GM19463 (cell line): Measurements from ENCODE around the gene MARK3.
A peak's percentile ranks its signal among the peaks of the same experiment; 100 is the strongest.

ENCODE experiments used
- ATAC-seq: cut with Tn5 transposase; IDR thresholded peaks from one replicate; pipeline ENCODE4 v1.9.1; 2021; ENCODE audit warnings: mild to moderate bottlenecking, moderate library complexity; ENCODE audit not compliant: unreplicated experiment

The MARK3 gene

DNA sequence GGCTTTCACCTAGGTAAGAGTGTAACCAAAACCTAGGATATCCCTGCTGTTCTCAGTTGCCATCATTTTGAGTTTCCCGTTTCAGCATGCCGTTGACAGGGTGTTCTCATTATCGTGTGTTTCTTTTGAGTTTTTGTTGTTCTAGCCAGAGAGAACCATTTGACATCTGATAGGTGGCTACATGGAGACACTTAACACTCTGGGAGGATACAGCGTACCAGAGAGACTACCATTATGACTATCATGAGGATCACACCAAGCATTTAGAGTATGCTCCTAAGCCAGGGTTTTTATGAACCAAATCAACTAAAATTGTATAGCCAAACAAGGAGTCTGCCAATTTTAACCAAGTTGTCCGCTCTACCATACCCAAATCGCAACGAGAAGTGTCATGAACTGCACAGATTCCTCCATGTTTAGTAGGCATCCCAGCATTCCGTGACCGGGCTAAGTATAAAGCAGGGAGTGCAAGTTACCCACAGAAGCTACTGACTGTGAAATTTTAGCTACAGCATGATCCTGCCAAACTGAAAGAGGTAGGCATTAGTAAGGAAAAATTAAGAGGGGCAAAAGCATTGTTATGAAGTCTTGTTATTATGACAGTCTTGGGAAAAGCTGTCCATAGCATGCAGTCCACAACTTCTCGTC, 48.8 kb downstream of the MARK3 start:
- no peak for ATAC-seq

DNA sequence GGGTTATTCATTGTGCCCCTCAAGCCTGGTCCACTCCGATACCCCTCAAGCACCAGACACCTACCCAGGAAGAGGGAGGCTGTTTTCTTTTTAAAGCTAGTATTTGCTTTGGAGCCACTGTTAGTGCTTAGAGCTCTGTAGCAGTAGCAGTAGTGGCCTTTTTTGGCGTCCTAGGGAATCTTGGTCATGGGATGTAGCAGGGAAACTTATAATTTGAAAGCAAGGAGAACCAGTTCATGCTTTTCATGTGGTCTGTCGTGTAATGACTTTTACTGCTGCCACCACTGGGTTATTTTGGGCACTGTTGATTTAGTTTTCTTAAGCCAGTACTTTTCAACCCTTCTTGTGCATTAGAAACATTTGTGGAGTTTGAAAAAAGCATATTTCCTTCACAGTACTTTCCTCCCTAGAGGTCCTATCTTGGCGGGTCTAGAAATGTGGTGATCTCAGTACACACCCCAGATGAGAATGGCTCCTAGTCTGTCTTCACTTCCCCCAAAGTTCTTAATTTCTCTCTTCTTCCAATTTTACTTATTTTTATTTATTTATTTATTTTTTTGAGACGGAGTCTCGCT, 49.7 kb downstream of the MARK3 start:
- no peak for ATAC-seq

DNA sequence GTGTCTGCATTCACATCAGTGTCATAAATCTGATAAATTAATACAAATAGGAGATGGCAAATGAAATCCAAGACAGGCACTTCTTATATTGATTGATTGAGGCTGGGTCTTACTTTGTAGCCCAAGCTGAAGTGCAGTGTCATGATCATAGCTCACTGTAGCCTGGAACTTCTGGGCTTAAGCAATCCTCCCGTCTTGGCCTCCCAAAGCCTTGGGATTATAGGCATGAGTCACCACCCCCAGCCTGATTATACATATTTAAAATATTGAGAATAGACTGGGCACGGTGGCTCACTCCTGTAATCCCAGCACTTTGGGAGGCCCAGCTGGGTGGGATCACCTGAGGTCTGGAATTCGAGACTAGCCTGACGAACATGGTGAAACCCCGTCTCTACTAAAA, 51.3 kb downstream of the MARK3 start:
- ATAC-seq = no peak

DNA sequence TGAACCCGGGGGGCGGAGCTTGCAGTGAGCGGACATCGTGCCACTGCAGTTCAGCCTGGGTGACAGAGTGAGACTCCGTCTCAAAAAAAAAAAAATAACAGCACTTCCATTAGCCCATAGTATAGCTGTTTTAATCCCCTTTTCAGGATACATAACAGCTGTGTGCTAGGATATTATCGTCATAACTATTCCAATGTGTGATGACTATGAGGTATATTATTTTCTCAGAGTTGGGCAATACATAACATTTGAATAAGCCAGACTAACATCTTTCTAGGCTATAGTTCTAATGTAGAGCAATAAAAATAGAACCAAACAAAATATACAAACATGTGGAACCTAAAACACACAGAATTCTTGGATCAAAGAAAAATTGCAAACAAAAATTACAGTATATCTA, 57.1 kb downstream of the MARK3 start:
- ATAC-seq = no peak

DNA sequence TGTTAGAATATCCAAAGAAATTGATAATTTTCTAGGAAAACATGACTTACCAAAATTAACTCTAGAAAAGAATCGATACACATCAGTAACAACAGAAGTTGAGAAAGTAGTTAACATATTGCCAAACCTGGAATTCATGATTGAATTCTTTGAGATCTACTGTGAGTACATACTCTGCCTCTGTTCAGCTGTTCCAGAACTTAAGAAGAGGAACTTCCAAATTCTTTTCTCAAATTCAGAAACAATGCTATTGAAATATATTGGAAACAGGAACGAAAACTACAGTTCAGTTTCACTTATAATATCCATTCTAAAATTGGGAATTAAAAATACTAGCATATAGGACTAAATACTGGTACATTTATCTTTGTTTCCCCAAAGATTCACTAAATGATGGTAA, 57.9 kb downstream of the MARK3 start:
- ATAC-seq = no peak

DNA sequence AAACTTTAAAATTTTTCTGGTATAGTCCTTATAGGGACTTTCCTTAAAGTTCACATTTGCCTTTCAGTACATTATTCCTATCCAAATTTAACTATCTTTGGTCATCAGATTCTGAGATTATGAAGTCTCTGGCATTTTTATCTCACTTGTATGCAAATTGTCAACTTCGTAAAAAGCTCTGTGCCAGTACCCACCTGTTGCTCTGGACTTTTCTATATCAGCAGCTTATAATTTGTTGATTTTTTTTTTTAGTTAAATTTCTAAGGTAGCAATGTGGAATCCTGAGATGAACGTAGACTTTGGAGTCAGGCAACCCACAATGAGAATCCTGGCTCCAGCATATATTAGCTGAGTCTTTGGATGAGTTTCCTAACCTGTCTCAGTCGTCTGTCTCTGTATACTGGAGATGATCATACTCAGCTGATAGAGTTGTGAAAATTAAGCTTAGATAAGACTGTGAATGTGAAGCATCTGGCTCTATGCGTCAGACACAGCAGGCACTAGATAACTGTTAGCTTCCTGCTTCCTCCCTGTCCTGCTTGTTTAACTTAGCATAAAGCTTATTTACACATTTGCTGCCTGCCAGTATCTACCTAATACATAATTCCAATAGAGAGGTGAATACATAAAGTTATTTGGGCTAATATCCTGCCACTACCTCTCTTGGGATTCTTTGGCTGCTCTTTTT, 59.8 kb downstream of the MARK3 start:
- ATAC-seq = no peak

DNA sequence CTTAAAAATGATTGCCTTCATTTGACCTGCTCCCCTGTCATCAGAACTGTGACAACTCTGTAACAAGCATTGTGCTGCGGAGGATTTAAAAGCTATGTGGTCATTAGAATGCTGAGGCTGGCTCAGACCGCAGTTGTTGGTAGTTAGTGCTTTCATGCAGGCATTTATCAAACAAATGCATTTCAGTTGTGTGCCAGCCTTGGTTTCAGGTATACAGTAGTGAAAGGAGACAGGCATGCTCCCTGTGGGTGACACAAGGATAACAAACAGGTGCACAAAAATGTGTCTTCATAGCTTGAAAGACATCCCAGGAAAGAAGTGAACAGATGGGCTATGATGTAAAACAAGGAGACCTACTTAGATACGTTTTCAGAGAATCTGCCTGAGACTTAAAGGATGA, 60.6 kb downstream of the MARK3 start:
- no peak for ATAC-seq

DNA sequence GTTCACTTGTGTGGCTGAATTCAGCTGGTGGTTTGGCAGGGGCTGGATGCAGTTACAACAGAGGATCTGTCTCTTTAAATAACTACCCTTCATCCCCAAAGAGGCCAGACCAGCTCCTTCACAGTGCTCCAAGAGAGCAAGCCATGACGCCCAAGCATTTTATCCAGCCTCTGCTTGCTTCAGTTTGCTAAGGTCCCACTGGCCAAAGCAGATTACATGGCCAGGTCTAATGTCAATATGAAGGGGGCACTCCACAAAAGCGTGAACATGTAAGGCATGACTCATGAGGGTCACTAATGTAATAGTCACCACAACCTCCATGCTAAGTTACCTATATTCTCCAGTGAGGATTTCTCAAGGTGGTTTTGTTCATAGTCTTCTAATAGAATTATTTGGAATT, 62.9 kb downstream of the MARK3 start:
- no peak for ATAC-seq

DNA sequence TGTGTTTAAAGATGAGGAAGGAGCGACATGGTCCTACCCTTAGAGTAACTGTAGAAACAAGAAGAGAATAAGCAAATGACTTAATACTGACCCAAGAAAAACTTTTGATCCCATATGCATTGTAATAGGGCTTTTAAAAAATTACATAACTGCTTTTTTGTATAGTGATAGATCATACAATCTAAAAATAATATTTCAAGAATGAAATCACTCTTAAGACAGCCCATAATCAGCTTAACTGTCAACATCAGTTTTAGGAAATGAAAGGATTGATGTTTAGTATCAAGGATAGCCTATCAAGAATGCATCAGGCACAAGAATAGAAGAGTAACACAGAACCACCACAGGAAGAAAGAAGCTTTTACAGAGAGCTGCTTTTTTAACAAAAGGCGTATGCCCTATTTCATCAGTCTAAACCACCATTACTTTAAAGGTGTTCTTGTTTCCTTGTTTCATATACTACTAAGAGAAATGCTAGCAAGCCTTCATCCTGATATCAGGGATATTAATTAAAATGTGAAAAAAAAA, 64.5 kb downstream of the MARK3 start:
- ATAC-seq = no peak

DNA sequence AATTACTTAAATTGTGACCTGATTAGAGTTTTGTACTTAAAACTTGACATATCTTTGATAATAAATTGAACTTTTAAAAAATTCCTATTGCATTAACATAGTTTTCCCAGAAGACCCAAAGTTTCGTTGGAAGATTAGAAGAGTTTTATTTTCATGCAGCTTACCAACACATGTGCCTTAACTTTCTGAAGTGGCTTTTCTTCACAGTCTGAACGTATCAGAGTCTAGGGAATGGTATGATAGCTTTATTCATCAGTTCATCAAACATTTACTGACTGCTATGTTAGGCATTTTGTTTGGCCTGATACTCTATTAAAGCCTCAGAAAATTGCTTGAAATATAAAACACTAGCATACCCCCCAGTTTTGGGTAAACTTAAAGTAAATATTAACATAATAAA, 65.2 kb downstream of the MARK3 start:
- no peak for ATAC-seq

DNA sequence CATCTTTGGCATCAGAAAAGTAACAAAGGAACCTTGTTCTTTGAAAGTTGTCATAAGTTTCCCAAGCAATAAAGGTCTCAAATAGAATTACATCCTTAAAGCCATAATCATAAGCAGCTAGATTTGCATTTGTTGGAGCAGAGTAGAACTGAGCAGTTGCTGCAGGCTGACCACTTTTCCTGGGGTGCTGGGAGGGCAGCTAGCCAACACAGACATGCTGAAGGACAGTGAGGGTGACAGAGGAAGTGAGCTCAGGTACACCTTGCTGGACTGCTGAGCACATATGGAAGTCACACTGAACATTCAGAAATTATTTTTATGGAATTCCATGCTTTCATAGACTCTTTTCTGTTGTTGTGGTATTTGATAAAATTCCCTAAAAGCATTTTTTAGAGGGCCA, 66.2 kb downstream of the MARK3 start:
- ATAC-seq = no peak

DNA sequence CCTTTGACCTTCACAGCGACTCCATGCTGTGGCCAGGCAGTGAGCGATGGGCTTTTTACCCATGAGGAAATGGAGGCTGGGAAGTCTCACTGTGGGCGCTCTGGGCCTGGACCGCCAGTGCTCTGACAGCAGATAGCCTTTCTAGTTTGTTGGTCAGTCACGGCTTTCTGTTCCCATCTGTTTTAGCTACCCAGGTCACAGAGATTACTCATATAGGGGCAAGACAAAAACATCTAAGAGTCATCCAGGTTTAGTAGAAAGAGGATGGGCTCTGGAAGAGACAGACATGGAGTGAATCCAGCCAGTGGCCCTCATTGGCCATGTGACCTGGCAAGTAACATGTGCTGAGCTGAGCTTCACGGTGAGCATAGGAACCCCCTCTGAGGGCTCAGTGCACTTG, 68.6 kb downstream of the MARK3 start:
- ATAC-seq = no peak

DNA sequence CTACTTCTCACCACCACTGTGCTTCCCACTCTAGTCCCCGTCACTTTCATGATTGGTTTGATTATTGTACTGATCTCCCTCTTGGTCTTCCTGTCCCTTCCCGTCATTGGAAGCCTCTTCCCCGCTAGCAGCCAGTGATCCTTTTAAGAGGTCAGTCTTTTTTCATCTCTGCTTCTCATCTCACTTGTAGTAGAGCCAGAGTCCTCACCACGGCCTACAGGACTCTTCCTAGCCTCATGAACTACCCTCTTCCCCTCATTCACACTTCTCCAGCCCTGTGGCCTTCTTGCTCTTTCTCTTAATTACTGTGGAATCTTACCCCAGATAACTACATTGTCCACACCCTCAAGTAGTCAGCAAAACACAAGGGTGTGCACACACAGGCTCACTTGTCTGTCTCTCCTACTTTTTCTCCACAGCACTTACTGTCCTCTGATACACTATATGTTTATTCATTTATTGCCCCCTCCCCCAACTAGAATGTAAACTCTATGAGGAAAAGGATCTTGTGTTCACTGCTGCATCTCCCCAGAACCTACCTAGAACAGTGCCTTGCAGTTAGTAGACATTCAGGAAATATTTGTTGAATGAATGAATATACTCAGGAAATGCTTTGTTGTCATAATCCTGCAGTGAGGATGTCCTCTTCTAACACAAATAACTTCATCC, 71.1 kb downstream of the MARK3 start:
- no peak for ATAC-seq

DNA sequence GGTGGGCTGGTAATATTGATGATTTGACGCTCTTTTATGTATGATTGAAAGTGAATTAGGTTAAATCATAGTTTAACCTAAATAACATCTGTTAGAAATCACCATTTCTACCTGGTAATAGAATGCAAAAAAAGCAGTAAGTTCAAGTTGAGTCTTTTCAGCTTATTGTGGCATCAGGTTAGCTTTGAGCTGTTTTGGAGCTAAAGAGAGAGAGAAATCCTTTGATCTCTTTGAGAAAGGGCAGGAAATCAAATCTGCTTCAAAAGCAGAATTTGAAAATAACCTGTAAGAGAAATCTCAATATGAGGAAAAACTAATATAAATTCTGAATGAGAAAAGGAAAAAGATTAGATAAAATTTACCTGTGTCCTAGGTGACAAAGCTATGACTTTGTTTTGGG, 75.2 kb downstream of the MARK3 start:
- ATAC-seq = no peak

DNA sequence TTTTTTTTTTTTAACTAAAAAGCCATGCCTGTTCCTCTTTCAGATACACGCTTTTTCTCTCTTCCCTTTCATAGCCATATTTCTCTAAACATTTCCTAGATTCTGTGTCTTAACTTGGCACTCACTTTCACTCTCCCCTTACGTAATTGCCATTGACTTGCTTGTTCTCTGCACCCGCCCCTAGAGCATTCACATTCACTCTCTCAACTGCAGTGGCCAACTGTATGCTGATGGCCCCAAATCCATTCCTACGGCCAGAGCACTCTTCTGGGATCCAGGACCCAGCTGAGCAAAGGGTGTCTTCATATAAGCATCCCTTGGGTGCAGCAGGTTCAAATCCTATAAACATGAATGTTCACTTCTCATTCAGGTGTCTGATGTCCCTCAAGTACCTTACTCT, 77.9 kb downstream of the MARK3 start:
- no peak for ATAC-seq

DNA sequence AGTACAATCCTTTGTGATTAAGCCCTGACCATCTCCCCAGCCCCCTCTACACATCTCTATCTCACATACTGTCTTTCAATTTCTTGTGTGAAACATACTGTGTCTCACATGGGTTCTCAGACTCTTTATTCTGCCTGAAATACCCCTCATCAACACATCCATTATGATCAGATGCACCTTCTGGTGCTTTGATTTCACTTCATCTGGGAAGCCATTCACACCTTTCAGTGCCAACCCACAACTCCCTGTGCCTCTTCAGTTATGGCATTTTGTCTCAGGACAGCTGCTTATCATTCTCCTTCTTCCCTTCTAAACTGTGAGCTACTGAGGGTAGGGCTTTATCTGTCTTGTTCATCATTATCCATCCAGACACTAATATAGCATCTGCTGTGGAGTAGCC, 78.6 kb downstream of the MARK3 start:
- no peak for ATAC-seq

DNA sequence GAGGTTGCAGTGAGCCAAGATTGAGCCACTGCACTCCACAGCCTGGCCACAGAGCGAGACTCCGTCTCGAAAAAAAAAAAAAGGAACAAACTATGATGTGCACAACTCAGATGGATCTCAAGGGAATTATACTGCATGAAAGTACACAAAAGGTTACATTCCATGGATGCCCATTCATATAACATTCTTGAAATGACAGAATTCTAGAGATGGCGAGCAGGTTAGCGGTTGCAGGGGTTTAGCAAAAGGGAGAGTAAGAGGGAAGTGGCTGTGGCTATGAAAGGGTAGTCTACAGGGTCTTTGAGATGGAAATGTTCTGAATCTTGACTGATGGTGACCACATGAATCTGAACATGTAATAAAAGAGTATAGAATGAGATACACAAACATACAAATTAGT, 87.7 kb downstream of the MARK3 start:
- no peak for ATAC-seq

DNA sequence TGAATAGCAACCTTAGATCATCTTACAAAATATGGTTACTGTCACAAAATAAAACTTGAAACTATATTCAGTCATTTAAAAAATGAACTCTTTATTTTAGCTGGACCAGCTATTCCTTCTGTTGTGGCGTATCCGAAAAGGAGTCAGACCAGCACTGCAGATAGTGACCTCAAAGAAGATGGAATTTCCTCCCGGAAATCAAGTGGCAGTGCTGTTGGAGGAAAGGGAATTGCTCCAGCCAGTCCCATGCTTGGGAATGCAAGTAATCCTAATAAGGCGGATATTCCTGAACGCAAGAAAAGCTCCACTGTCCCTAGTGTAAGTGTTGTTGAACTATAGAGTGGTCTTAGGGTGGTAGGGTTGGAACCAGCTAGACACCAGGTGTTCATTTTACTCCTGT, 89.7 kb downstream of the MARK3 start:
- ATAC-seq = no peak

DNA sequence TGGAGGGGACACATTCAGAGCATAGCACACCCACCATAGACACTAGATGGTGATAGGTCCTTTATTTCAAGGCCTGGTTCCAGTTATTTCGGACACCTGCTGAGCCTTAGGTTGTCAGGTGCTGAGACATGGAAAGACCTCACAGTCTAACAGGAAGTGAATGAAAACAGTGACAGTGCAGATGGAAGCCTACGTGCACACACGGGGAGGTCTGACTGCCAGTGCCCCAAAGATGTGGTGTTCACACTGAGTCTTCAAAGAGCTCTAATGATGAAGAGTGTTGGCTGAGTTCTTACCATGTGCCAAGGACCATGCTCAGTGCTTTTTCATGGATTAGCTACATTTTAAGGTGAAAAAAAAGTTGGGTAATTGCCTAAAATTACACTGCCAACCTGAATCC, 90.8 kb downstream of the MARK3 start:
- ATAC-seq = no peak

DNA sequence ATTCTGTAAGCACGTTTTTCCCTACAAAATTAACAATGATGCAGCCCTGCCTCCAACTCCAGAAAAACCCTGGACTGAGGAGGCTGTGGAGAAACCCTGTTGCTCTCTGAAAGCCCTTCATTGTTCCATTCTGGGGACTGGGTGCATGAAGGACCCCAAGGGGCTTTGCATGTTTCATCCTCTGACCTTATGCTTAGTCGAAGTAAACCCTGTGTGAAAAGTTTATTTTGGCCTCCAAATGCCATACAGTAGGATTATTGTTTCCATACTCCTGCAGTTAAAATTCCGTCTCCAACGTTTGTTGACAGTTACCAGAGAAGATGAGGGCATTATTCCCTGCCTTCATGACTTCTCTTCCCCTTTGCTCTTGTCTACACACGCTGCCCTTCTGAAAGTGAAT, 91.4 kb downstream of the MARK3 start:
- no peak for ATAC-seq

DNA sequence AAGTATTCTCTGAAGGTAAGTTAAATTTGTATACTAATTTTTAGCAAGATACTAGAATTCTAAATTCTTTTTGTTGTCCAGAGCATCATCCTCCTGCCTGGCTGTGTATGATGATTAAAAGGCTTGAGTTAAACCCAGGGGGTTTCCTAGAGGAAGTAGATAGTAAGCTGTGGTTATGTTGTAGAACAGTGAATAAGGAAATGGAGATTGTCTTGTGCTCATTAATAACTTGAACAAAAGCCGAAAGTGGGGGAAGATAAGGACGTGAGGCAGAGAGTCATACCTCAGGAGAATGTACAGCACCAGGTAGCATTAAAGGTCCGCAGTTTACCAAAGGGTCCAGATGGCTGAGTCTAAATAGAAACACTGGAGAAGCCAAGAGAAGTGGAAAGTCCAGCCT, 95.4 kb downstream of the MARK3 start:
- peak; percentile 71 for ATAC-seq

DNA sequence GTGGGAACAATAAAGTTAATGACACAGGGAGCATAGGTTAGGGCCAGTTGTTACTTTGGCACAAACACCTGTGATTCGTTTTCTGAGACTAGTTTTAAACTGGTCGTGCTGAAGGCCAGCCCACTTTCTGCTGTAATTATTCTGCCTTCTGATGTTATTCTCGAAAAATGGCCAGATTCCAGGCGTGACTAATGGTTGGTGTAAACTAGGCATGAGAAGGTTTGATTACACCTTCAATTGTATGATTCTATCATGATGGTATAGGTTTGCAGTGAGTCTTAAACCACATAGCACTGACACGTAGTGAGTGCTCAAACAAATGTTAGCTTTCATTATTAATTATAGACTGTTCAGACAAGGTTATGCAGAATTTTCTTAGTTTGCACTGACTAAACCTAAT, 98.4 kb downstream of the MARK3 start:
- no peak for ATAC-seq
